GM12878 (cell line): ENCODE results near the gene TAGLN. TPM values are rescaled to one million over a fixed set of nuclear protein-coding genes. Genes with fewer than 3 reads are reported as not detected.
A peak's percentile ranks its signal among the peaks of the same experiment; 100 is the strongest.

Experiments
- CBX5 ChIP-seq: sonication (generic); IDR thresholded peaks from 2 replicates; pipeline ENCODE4 v1.6.1; 2016; ENCODE audit warnings: low read depth, moderate library complexity, mild to moderate bottlenecking, inconsistent platforms
- CHD2 ChIP-seq: IDR thresholded peaks from 2 replicates; pipeline ENCODE4 v1.6.1; 2011; ENCODE audit warnings: low read depth, low read length, improper control_type of control experiment, borderline replicate concordance
- CHD4 ChIP-seq: fragments of 200-600 bp; sonication (generic); IDR thresholded peaks from 2 replicates; pipeline ENCODE4 v1.6.1; 2016; ENCODE audit warnings: mild to moderate bottlenecking
- ESRRA ChIP-seq: IDR thresholded peaks from 2 replicates; pipeline ENCODE4 v1.6.1; 2012; ENCODE audit warnings: mild to moderate bottlenecking, low read length, improper control_type of control experiment
- FOS ChIP-seq: IDR thresholded peaks from 3 replicates; pipeline ENCODE4 v1.6.1; 2011; ENCODE audit warnings: borderline replicate concordance; ENCODE audit not compliant: insufficient read length; ENCODE audit errors: extremely low read depth
- FOXM1 ChIP-seq: IDR thresholded peaks from 2 replicates; pipeline ENCODE4 v1.6.1; 2012; ENCODE audit warnings: low read depth, mild to moderate bottlenecking, inconsistent platforms, low read length, moderate library complexity
- HDAC2 ChIP-seq: fragments of 200-600 bp; sonication (generic); IDR thresholded peaks from 2 replicates; pipeline ENCODE4 v1.6.1; 2017
- IKZF1 ChIP-seq: fragments of 450-650 bp; conservative IDR thresholded peaks from 2 replicates; pipeline ENCODE4 v1.6.1; 2017; ENCODE audit warnings: antibody characterized with exemption, mild to moderate bottlenecking
- IRF4 ChIP-seq: IDR thresholded peaks from 2 replicates; pipeline ENCODE4 v1.6.1; 2011; ENCODE audit warnings: low read depth, low read length
- IRF5 ChIP-seq: fragments of 450-650 bp; IDR thresholded peaks from 2 replicates; pipeline ENCODE4 v1.6.1; 2017; ENCODE audit warnings: borderline replicate concordance
- NBN ChIP-seq: fragments of 450-650 bp; IDR thresholded peaks from 2 replicates; pipeline ENCODE4 v1.6.1; 2016
- NFXL1 ChIP-seq: fragments of 450-650 bp; IDR thresholded peaks from 2 replicates; pipeline ENCODE4 v1.6.1; 2017; ENCODE audit warnings: antibody characterized with exemption, mild to moderate bottlenecking, borderline replicate concordance
- NR2C2 ChIP-seq: IDR thresholded peaks from 2 replicates; pipeline ENCODE4 v1.6.1; 2011; ENCODE audit warnings: borderline replicate concordance, low read depth; ENCODE audit not compliant: control insufficient read depth, insufficient read length
- PBX3 ChIP-seq: IDR thresholded peaks from 2 replicates; pipeline ENCODE4 v1.6.1; 2011; ENCODE audit warnings: mild to moderate bottlenecking, low read depth, low read length, moderate library complexity; ENCODE audit not compliant: insufficient replicate concordance
- POLR2A ChIP-seq: IDR thresholded peaks from 2 replicates; pipeline ENCODE4 v1.6.1; 2011; ENCODE audit warnings: low read depth, mild to moderate bottlenecking, low read length
- POU2F2 ChIP-seq: IDR thresholded peaks from 3 replicates; pipeline ENCODE4 v1.6.1; 2011; ENCODE audit warnings: low read depth, mild to moderate bottlenecking, low read length, borderline replicate concordance
- RB1 ChIP-seq: fragments of 450-650 bp; formaldehyde crosslinking; IDR thresholded peaks from 2 replicates; pipeline ENCODE4 v1.6.1; 2017; ENCODE audit warnings: mild to moderate bottlenecking, borderline replicate concordance
- RBBP5 ChIP-seq: fragments of 200-600 bp; sonication (generic); conservative IDR thresholded peaks from 2 replicates; pipeline ENCODE4 v1.6.1; 2016
- SP1 ChIP-seq: IDR thresholded peaks from one replicate; pipeline ENCODE4 v1.6.1; 2011; ENCODE audit warnings: low read depth, low read length
- STAT3 ChIP-seq: IDR thresholded peaks from 2 replicates; pipeline ENCODE4 v1.6.1; 2011; ENCODE audit warnings: low read depth, low read length, improper control_type of control experiment
- USF1 ChIP-seq: IDR thresholded peaks from 2 replicates; pipeline ENCODE4 v1.6.1; 2011; ENCODE audit warnings: borderline replicate concordance, low read depth, mild to moderate bottlenecking, moderate library complexity, mixed read lengths, low read length; ENCODE audit not compliant: insufficient read depth; ENCODE audit errors: extremely low read length
- ZBTB40 ChIP-seq: fragments of 450-650 bp; IDR thresholded peaks from 2 replicates; pipeline ENCODE4 v1.6.1; 2016; ENCODE audit warnings: mild to moderate bottlenecking, moderate library complexity, borderline replicate concordance
- ZNF207 ChIP-seq: fragments of 450-650 bp; IDR thresholded peaks from 2 replicates; pipeline ENCODE4 v1.6.1; 2014; ENCODE audit warnings: antibody characterized with exemption, mild to moderate bottlenecking, borderline replicate concordance
- ZNF24 ChIP-seq: fragments of 450-650 bp; IDR thresholded peaks from 2 replicates; pipeline ENCODE4 v1.6.1; 2017; ENCODE audit warnings: antibody characterized with exemption, mild to moderate bottlenecking
- ZNF622 ChIP-seq: fragments of 450-650 bp; IDR thresholded peaks from 2 replicates; pipeline ENCODE4 v1.6.1; 2017; ENCODE audit warnings: mild to moderate bottlenecking, inconsistent platforms
- polyA plus RNA-seq, 11 experiments: library from polyadenylated mRNA; depleted of rRNA in 4 of 11; unstranded in 6 of 11; stranded (reverse) in 5 of 11; fragments of >200 nt; fragmentation: Nextera tagmentation in 4 of 11; fragmentation: Illumina TruSeq in 1 of 11; extraction: Ambion mirVana in 4 of 11; extraction: Trizol in 1 of 11; gene quantifications; 1 replicate in 1 of 11; 2 replicates in 10 of 11; pipeline versions ENCODE4 v1.2.1 to v1.2.3, GENCODE V29; 2011 to 2016; ENCODE audit warnings: inconsistent platforms in 2 of 11, missing spikeins in 2 of 11, low read depth in 1 of 11
- total RNA-seq, 4 experiments: library from RNA; depleted of rRNA in 3 of 4; stranded (reverse); fragments of >200 nt in 3 of 4; fragmentation: Illumina TruSeq in 1 of 4; extraction: Trizol in 1 of 4; gene quantifications; 2 replicates each; pipeline versions ENCODE4 v1.2.1 to v1.2.3, GENCODE V29; 2013 to 2021

TAGLN gene
- total and polyA plus RNA-seq, 10 of the 15 experiments (the other 5 are each of a cell fraction or from before 2014, with no cell fraction given), result 0.26 to 4.6 (median 1.7) TPM

GRCh38 chr11:117178210-117179034 lies 20.7 kb upstream of the TAGLN start, which contains the start of gene SIDT2 (continued):
- TF ChIP-seq NFXL1, result peak; percentile 72; the same call in 1 of the 2 replicates
- no peak for TF ChIP-seq ZNF622
- peak; percentile 80 for TF ChIP-seq IKZF1
- TF ChIP-seq FOS, result no peak
- peak; percentile 80 for TF ChIP-seq SP1
- no peak for TF ChIP-seq USF1
- TF ChIP-seq POU2F2, result peak; percentile 54; the same call in 1 of the 3 replicates
- TF ChIP-seq PBX3, result no peak
- TF ChIP-seq ZBTB40, result no peak; the same call in 1 of the 2 replicates
- TF ChIP-seq NR2C2, result no peak
- peak; percentile 79 for TF ChIP-seq POLR2A
- TF ChIP-seq CBX5, result no peak
- no peak for TF ChIP-seq IRF5
- no peak for TF ChIP-seq FOXM1
- 0 out of 2 replicates have a peak, but pooled peaks have one; percentile 38 for TF ChIP-seq IRF4
- no peak for TF ChIP-seq STAT3
- no peak for TF ChIP-seq ZNF24
- no peak; the same call in 1 of the 2 replicates for TF ChIP-seq RB1
- TF ChIP-seq HDAC2, result no peak
- no peak for TF ChIP-seq CHD4
- TF ChIP-seq ESRRA, result no peak
- no peak for TF ChIP-seq CHD2
- TF ChIP-seq NBN, result peak; percentile 72
- TF ChIP-seq ZNF207, result no peak
- TF ChIP-seq RBBP5, result no peak
